Measurements from ENCODE around the gene SEMA3E.

GRCh38 chr7:83455612-83456011, 193.3 kb downstream of the SEMA3E start:
- TF ChIP-seq GATA2 (IDR thresholded peaks at IDR 0.05; ENCODE audit: low read depth, low read length) (no peak), GATA3 (IDR thresholded peaks at IDR 0.05; ENCODE audit: low read depth, low read length) (no peak)
